ENCODE data around the gene DLGAP1.
A peak's percentile ranks its signal among the peaks of the same experiment; 100 is the strongest.

DLGAP1 gene

DNA sequence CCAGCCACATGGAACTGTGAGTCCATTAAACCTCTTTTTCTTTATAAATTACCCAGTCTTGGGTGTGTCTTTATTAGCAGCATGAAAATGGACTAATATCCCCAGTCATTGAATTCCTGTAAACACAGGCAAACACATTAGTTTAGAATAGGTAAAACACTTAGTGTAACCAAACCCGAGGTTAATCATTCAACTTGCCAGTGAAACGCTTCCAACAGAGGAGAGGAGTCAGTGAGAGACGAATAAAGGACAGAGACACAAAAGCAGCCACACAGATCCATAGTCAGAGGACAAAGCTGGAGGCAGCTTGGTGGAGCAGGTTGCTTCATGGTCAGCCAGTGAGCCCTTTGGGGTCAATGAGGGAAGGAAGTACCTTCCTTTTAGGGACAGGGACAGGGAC lies 657.1 kb downstream of the DLGAP1 start:
- DNase-seq, result no peak

DNA sequence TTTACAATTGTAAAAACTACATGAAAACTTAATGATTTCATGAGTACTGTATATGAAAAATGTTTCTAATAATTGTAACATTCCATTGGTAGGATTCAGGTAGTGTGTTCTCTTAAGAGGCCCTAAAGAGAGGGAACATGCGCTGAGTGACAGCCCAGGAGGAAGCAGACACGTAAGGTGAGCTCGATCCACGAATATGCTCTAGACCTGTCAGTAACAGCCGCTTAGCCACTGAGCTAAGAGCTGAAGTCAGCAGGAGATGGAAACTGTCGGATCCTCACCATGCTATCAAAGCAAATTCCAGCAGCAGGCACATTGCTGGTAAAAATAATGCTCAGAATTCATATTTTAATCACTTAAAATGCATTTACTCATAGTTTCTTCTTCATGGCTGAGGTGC lies 658.7 kb downstream of the DLGAP1 start:
- DNase-seq, result no peak

DNA sequence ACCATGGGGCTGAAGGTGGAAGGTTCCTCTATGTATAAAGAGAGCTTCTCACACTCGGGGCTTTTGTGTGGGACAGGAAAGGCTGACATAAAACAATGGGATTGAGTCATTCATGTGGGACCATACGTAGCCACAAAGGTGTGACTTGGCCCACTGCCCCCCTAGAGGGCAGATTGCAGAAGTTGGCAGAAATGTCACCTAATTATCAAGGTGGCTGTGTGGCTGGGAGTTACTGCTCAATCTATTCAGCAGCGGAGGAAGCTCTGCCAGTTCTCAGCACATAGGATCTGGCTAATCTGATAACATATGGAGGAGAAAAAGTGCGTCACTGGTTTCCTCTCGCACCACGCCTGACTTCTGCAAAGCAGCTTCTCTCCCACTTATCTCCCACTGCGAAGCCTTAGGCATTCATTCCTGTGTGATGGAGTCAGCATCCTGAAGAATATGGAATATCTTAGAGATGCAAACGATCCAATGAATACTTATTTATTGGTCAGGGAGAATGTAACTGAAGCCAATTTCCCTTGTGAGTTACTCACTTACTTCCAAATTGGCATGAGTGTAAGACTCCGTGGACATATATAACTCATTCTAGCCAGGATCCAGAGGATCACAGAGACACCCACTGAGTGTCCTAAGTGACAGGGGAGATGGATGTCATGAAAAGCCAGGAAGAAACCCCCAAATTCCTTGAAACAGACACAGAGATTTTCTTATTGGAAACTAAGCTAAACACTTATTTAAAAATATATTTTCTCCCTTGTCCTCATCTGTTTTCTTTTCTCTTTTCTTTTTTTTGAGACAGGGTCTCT lies 660.4 kb downstream of the DLGAP1 start:
- no peak for DNase-seq

DNA sequence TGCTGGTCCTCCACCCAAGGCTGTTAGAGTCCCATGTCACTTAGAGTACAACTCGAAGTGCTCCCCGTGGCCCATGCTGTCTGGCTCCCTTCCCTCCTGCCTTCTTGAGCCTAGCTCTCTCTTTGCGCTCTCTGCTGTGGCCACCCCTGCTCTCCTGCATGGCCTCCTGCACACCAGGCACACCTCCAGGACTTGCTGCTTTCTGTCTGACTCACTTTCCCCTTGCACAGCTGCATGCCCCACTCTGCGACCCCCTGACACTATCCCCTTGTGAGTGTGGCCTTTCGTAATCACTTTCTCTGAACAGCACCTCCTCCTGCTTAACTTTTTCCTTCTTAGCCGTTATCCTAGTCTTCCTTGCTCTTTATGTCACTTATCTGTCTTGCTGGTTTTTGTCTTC lies 661.6 kb downstream of the DLGAP1 start:
- DNase-seq, result no peak

DNA sequence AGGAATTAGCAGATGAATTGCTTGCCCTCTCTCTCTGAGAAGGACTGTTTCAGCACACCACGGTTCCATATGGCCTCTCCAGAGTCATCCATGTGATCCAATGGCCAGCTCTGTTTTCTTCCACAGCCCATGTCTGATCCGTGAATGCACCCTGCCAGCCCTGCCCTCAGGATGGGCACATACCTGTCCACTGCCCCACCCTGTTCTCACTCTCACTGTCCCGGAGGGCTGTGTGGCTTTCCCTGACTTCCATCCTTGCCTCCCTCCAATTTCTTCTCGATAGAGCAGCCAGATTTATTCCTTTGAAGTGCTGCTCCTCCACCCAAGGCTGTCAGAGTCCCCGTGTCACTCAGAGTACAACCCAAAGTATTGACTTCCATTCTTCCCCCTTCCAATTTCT lies 662.0 kb downstream of the DLGAP1 start:
- DNase-seq, result no peak

DNA sequence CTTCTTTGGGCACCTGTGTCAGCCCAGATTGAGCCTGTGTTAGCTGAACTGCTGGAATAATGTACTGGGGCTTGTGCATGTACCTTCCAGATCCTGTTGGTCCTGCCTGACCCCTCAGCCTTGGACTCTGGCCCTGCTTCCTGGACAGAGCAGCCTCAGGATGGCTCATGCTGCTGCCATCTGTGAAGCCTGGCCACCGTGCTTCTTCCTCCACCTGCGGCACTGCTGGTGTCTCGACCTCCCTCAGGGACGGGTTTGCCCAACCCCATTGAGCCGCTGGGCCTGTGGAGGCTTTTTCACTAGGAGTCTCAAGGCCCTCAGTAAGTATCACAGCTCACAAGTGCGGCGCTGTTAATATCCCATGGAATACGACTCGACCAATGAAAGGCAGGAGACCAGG lies 662.4 kb downstream of the DLGAP1 start:
- no peak for DNase-seq

DNA sequence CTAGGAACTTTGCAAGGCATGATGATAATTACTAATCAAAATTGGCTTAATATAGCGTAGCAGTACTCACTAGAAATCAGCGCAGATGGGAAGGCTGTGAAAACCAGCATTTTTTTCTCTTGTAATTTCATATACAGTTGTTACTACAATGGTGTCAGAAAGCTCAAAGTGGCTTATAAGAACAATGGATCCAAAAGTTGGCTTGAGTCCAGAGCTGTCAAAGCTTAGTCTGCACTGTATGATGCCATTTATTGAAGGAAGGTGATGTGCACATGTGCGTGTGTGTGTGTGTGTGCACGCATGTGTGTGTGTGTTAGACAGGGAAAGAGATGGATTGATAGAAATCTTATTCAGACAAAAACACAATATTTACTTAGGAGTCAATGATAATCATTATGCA lies 663.9 kb downstream of the DLGAP1 start:
- no peak for DNase-seq

DNA sequence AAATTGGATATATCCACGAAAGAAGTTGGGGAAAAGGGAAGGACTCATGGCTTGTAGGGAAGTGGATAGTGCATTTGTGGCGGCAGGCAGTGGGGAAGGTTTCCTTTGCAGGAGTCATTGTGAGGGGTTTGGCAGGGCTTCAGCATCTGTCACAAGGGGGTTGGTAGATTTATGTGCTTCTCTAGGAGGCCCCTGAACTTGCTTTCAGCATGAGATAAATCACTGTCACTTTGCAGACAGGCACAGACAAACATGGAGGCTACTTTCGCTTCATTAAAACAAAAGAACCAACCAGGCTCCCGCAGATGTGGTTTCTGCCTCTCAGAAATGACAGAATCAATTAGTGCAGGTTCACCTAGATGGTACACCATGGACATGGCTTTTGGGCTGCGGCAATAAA lies 664.4 kb downstream of the DLGAP1 start:
- no peak for DNase-seq

DNA sequence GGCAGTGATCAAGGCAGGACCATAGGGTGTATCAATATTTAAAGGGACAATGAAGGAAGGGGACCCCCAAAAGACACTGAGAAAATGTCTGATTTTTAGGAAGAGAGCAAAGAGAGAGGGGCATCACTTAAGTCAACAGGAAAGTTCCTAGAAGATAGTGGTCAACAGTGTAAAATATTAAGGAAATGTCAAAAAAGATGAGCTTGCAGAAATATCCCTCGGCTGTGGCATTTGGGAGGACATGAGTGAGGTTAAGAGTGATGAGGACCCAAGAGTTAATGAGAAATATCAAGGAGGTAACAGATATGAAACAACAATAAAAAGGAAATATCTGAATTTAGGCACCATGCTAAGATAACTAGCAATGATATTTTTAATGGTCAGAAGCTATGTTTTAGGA lies 665.6 kb downstream of the DLGAP1 start:
- DNase-seq, result no peak

DNA sequence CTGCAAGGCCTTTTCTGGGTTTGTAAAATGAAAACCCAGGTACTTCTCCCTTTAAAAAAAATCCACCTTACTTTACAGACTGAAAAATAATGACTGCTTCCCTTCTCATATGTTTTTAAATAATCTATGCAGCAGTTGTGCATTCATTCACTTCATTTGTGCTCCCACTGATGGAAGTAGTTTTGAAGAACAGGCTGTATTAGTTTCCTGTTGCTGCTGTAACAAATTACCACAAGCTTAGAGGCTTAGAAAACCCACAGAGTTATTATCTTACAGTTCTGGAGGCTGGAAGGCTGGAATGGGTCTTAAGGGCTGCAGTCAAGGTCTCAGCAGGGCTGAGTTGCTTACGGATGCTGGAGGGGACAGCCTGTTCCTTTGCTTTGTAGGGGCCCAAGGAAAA lies 670.2 kb downstream of the DLGAP1 start:
- DNase-seq, result no peak

DNA sequence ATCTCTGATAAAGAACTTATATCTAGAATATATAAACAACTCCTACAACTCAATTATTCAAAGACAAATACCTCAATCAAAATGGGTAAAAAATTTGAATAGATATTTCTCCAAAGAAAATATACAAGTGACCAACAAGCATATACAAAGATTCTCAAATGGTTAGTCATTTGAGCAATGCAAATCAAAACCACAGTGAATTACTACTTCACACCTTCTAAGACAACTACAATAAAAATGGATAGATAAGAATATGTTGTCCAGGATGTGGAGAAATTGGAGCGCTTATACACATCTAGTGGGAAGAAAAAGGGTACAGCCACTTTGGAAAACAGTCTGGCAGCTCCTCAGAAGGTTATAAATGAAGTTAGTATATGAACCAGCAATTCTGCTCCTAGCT lies 672.2 kb downstream of the DLGAP1 start:
- no peak for DNase-seq

DNA sequence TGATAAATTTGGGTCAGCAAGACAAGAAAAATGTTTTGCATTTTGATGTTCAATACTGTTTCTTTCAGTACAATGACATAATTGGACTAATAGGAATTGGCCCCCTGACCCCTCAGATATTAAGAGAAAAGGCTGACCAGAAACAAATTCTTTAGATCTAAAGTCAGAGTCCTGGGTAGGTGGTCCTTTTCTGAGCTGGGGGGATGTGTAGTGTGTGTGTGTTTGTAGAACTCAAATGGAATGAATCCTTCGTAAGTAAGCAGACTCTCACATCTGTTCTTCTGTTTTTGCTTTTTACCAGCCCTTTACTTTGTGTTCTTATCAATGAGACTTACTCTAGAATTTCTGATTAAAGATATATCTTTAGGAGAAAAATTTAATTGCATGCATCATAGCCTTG lies 677.4 kb downstream of the DLGAP1 start:
- DNase-seq, result no peak

DNA sequence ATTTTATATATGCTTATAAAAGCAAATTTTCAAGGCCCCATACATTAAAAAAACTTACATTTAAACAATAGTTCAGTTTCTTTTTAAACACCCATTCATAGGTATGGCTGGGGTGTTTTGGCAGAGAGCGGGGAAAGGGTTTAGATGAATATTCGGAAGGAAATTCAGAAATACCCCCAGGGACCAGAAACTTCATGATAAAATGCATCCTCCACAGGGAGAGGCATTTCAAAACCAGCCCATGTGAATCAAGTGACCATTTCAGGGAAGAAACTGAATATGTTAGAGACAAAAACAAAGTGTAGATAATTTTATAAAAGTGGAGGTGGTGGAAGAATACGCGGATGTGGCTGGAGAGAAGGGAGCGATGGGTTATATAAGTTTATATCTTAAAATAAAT lies 678.0 kb downstream of the DLGAP1 start:
- DNase-seq, result no peak

DNA sequence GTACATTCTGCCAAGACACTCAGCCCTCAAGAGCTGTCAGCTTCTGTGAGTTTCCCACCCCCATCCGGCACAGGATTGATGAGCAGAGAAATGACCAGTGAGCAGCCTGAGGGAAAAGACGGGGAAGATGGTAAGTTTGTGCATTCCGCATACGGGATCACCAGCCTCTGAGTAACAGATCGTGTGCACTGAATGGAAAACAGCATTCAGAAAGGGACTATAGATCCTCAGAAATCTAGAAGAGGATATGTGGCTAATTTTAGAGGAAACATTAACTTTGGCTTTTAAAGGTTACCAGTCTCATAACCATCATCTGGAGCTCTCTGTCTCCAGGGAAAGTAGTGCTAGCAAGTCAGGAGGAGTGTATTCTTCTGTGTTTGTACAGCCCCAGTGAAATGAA lies 679.1 kb downstream of the DLGAP1 start:
- DNase-seq, result no peak

DNA sequence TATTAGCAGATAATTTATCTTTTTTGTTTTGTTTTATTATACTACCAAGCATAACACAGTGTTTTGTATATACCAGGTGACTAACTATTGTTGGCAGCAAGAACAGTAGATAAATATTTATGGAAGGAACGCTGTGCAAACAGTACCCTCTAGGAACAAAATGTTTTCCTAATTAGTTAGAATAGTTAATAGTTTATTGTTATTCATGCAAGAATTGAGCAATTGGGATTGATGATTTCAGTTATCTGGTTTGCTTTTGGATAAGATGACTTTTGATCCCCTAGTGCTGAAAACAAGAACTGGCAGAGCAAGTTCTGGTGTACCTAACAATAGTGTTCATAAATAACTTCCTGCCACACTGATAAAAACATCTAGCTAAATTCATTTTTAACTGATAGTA lies 681.8 kb downstream of the DLGAP1 start:
- no peak for DNase-seq

DNA sequence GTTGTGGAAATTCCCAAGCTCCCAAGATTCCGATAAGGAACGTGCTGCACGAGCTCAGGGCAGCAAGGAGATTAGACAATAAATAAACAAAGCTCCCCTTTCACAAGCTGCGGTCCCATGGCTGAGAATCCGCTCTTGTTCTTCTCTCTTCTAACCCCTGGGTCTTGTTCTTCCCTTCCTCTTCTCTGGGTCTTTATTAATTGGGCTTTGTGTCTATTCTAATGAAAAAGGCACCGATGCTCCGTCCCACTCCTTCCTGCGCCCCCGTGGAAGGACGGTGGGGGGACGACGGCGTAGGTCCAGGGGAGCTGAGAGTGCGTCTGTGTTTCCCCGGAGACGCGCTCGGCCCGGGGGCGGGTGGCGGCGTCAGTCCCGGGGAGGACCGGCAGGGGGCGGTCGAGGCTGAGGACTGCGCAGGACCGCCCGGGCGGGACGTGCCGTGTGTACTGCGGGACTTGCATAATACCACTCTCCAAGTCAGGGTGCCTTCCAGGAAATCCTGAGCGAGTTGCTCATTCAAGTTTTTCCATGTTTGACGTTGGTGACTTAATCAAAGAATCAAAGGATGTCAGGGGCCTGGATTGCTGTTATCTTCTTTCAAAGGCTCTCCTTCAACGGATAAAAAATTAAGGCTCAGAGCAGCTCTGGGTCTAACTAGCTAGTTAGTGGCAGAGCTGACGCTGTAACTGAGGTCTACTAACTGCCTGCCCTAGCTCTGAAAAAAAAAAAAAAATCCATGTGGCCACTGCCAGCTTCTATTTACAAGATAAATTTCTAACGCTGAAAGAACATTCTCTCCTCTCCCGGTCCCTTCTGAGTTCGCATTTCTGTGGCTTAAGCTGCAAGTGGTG lies 683.8 kb downstream of the DLGAP1 start:
- DNase-seq, result peak; percentile 63

DNA sequence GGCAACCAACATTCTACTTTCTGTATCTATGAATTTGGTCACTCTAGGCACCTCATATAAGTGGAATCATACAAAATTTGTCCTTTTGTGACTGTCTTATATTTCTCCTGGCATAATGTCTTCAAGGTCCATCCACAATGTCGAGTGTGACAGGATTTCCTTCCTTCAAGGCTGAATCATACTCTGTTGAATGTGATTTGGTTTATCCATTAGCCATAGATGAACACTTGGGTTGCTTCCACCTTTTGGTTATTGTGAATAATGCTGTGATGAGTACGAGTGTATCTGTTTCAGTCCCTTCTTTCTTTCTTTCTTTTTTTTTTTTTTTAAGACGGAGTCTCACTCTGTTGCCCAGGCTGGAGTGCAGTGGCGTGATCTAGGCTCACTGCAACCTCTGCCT lies 693.8 kb downstream of the DLGAP1 start:
- DNase-seq, result no peak

DNA sequence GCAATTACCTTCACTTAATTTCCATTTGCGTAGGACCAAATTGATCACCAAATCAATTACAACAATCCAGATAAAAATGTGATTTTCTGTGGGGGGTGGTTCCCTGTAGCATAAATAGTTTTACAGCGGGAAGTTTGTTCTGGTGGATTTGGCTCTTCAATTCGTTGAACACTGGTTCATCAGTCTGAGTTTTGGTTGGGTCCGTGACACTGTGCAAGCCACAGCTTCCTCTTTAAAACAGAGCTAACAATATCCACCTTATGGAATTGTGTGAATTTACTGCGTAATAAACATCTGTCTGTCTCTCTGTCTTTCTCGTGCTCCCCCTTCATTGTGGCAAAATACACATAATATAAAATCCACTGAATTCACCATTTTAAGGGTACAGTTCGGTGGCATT lies 694.4 kb downstream of the DLGAP1 start:
- DNase-seq, result no peak

DNA sequence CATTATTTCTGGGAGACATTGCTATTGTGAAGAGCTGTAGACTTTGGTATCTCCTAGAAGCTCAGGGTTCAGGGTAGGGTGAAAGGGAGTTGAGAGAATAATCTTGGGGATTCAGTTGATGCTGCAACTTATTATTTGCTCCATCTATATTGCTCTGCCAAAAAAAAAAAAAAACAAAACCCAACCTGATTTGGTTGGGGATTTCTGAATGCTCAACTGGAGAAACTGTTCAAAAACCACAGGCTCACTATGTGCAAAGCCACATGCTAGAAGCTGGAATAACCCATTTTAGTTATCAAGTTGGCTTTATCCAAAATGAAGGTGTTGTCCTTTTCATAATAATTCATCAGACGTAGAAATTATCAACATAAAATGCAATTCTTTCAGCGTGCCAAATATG lies 696.0 kb downstream of the DLGAP1 start:
- DNase-seq, result no peak

DNA sequence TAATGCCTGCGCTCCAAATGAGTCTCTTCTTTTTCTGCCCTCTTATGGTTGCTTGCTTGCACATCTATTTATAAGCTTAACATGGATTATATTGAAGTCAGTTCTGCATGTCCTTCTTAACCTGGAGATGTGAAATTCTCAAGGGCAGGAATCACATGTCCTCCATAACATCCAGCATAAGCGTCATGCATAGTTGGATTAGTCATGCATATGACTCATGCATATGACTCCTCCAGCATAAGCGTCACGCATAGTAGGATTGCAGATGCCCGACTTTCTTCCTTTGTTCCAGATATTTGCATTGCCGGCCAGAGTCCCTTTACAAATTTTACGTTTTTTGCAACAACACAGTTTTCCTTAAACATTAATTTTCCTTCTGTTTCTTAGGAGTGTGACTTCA lies 696.6 kb downstream of the DLGAP1 start:
- no peak for DNase-seq

DNA sequence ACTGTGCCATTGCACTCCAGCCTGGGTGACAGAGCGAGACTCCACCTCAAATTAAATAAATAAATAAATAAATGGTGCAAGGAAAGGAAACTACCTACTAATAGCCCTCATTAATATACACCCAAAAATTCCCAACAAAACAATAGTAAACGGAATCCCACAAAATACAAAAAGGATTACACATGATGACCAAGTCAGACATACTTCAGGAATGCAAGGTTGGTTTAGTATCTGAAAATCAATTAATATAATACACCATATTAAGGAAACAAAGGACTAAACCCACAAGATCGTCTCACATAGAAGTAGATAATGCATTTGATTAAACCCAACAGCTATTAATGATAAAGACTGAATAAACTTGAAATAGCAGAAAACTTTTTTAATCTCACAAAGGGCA lies 697.7 kb downstream of the DLGAP1 start:
- no peak for DNase-seq

DNA sequence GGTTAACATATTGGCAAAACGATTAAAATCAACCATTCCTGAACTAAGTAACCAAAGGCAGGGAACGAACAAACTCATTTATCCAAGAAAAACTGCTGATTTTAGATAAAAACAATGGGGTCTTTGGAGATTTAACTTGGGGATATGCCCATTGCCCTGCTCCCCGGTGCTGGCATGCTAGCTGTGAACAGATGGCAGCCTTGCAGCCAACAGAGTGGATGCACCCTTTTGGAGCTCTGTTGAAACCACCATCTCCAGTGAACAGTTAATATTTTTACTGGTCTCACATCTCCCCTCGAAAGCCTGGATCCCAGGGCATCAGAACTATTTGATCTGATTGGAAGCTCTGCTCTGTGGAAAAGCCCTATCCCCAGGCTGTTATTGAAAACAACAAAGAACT lies 702.0 kb downstream of the DLGAP1 start:
- no peak for DNase-seq

DNA sequence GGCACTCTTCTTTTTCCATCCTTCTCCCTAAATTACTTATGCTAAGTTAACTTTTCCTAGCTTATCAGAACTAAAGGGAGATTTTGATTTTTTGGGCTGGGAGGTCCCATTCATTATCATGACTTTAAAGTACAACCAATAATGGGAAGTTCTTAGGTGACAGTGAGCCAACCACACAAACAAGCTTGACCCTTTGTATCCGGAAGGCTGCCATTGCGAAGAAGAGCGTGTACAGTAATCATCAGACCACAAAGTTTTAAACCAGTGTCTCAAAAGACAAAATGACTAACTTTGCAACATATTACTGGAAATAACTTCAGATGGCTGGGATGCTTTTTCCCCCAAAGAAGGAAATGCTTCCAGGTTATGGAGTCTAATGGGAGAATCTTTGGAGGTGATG lies 707.0 kb downstream of the DLGAP1 start:
- no peak for DNase-seq

DNA sequence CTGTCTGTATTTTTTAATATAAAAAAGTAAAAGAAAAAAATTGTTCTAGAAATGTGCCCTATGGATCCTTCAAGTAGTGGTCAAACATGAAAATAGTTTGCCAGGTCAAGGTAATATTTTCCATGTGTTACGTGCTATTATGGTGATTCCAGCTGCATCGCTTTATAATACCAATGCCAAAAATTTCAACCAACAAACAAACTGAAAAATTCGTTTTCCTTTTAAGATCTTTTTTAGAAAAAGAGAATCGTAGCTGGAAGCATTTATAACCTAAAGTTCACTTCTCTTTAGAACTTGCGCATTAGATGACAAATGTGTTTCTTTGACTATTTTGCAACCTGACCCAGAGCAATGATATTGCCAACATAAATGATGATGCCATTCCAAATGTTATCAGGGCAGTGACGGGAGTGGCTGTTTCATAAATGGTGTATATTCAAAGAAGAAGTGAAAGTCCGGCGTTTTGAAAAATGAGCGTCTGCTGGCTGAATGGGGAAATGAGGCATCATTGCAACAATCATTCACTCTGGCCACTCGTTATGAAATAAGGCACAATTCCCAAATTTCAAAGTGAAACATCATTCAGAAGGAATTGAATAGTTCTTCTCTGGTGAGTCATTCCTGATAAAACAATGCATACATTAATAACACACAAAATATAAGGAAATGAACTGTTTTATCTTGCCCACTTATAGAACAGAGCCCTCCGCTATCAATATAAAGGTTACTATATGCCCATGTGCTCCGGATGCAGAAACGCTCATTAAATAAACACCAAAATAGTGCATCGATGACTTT lies 707.7 kb downstream of the DLGAP1 start:
- DNase-seq, result peak; percentile 38

All from CD4-positive, alpha-beta T cell treated with Interleukin-21 for 1 hour (primary cell).